PC-3 (cell line): ENCODE measurements around the gene FGGY. TPM values are rescaled to one million over a fixed set of nuclear protein-coding genes. Genes with fewer than 3 reads are reported as not detected.

Experiments used
- ATAC-seq: fragments of 200-7000 bp; cut with Tn5 transposase; 2 replicates; pipeline ENCODE4 v1.9.1; 2020; ENCODE audit warnings: mild to moderate bottlenecking, moderate library complexity
- BruUV-seq: library from RNA; stranded (reverse); fragments of 400-500 nt; replicated peaks from 2 replicates; lab custom pipeline; 2021; lab: Mats Ljungman, UMichigan
- CTCF ChIA-PET: fragments of 300-600 bp; sonication (Branson Sonifier 250); formaldehyde crosslinking; loops from one replicate; lab custom pipeline; 2022; ENCODE audit warnings: antibody characterized with exemption; lab: Charles Lee
- POLR2A ChIA-PET: fragments of 300-600 bp; sonication (Branson Sonifier 250); formaldehyde crosslinking; loops from one replicate; lab custom pipeline; 2022; ENCODE audit warnings: antibody characterized with exemption; ENCODE audit not compliant: unreplicated experiment; lab: Charles Lee
- DNase-seq: peaks from one replicate; pipeline ENCODE4 v3.0.0-alpha.2; 2015
- H2AFZ ChIP-seq: fragments of 300-600 bp; sonication (generic); 2 replicates; pipeline ENCODE4 v1.6.0; 2016; ENCODE audit warnings: antibody characterized with exemption, low read length
- H3F3A ChIP-seq: fragments of 300-600 bp; sonication (generic); one replicate; pipeline ENCODE4 v1.6.0; 2017; ENCODE audit warnings: antibody characterized with exemption, low read length, control low read depth, mild to moderate bottlenecking; ENCODE audit not compliant: unreplicated experiment
- H3K27ac ChIP-seq: fragments of 300-600 bp; sonication (generic); 2 replicates; pipeline ENCODE4 v1.5.1; 2016; ENCODE audit warnings: mild to moderate bottlenecking, low read length
- H3K27me3 ChIP-seq: fragments of 300-600 bp; sonication (generic); 2 replicates; pipeline ENCODE4 v1.6.1; 2016; ENCODE audit warnings: low read length, mixed read lengths
- H3K36me3 ChIP-seq: fragments of 300-600 bp; sonication (generic); 2 replicates; pipeline ENCODE4 v1.6.1; 2016; ENCODE audit warnings: low read depth, mixed run types, low read length, mixed read lengths
- H3K4me1 ChIP-seq: fragments of 300-600 bp; sonication (generic); 2 replicates; pipeline ENCODE4 v1.5.1; 2016; ENCODE audit warnings: low read length; ENCODE audit not compliant: insufficient read depth
- H3K4me2 ChIP-seq: fragments of 300-600 bp; sonication (generic); 2 replicates; pipeline ENCODE4 v1.6.0; 2016; ENCODE audit warnings: low read length
- H3K4me3 ChIP-seq: fragments of 300-600 bp; sonication (generic); 2 replicates; pipeline ENCODE4 v1.5.1; 2016; ENCODE audit warnings: mild to moderate bottlenecking, low read length, mixed read lengths
- H3K79me2 ChIP-seq: fragments of 300-600 bp; sonication (generic); 2 replicates; pipeline ENCODE4 v1.6.1; 2017; ENCODE audit warnings: low read length, mixed read lengths
- H3K9ac ChIP-seq: fragments of 300-600 bp; sonication (generic); 2 replicates; pipeline ENCODE4 v1.6.0; 2016; ENCODE audit warnings: mild to moderate bottlenecking, low read length
- H3K9me2 ChIP-seq: fragments of 300-600 bp; sonication (generic); replicated peaks from 2 replicates; pipeline ENCODE4 v1.6.1; 2016; ENCODE audit warnings: mixed run types, low read length, mixed read lengths
- H3K9me3 ChIP-seq: fragments of 300-600 bp; sonication (generic); 2 replicates; pipeline ENCODE4 v1.6.1; 2016; ENCODE audit warnings: low read length, mixed read lengths
- H4K20me1 ChIP-seq: fragments of 300-600 bp; sonication (generic); 2 replicates; pipeline ENCODE4 v1.6.1; 2016; ENCODE audit warnings: low read length, mixed read lengths
- CTCF ChIP-seq: fragments of 300-600 bp; sonication (generic); conservative IDR thresholded peaks from 2 replicates; pipeline ENCODE4 v1.5.1; 2017; ENCODE audit warnings: antibody characterized with exemption, low read depth, mild to moderate bottlenecking, low read length
- EZH2 ChIP-seq: fragments of 300-600 bp; sonication (generic); IDR thresholded peaks from one replicate; pipeline ENCODE4 v1.6.1; 2017; ENCODE audit warnings: antibody characterized with exemption, mild to moderate bottlenecking, low read length; ENCODE audit not compliant: unreplicated experiment
- EZH2phosphoT487 ChIP-seq: fragments of 300-600 bp; sonication (generic); IDR thresholded peaks from 2 replicates; pipeline ENCODE4 v1.6.1; 2018; ENCODE audit warnings: mild to moderate bottlenecking, antibody characterized with exemption, low read length, borderline replicate concordance
- intact Hi-C: fragments of 100-400 bp; cut with micrococcal nuclease; formaldehyde crosslinking; loops from 2 replicates; pipeline ENCODE4 v1.9.0; 2023
- total RNA-seq: library from RNA; depleted of rRNA; stranded (reverse); fragments of >200 nt; gene quantifications from 2 replicates; pipeline ENCODE4 v1.2.3, GENCODE V29; 2014

The FGGY gene
- total RNA-seq, 1 experiment from 2014 or later, result 7.4 TPM

- Histone ChIP-seq H3K27ac (no peak overlapping the region), H3K27me3 (no peaks in the 10 kb centered on the region), H2AFZ (no peak overlapping the region), H3F3A (no peaks in the 10 kb centered on the region), H3K4me2 (no peak overlapping the region), H3K9me2 (no peaks in the 10 kb centered on the region), H3K4me1 (no peaks in the 10 kb centered on the region; the same call in 1 of the 2 replicates), H3K36me3 (no peaks in the 10 kb centered on the region), H3K9ac (no peak overlapping the region), H3K4me3 (no peak overlapping the region), H3K79me2 (no peaks in the 10 kb centered on the region), H4K20me1 (no peaks in the 10 kb centered on the region), H3K9me3 (0 out of 2 replicates have a peak, but pooled peaks cover 5% of the 10 kb centered on the region)
- DNase-seq, result no peak
- BruUV-seq, result no TSS peak
- ChIA-PET POLR2A (no interaction called here), CTCF (no interaction called here)
- no peak for ATAC-seq
- TF ChIP-seq EZH2 (no peak), EZH2phosphoT487 (no peak), CTCF (no peak)
- intact Hi-C loops, result no loop called here
Measured at GRCh38 chr1:59553371-59553770, 256.5 kb downstream of the FGGY start.

GRCh38 chr1:59554011-59554663 is 257.2 kb downstream of the FGGY start:
- DNase-seq, result no peak
- Histone ChIP-seq H3K4me3 (no peak overlapping the region), H3K9me2 (no peaks in the 10 kb centered on the region), H3K79me2 (no peaks in the 10 kb centered on the region), H3K4me1 (no peaks in the 10 kb centered on the region; the same call in 1 of the 2 replicates), H2AFZ (no peak overlapping the region), H4K20me1 (no peaks in the 10 kb centered on the region), H3K36me3 (no peaks in the 10 kb centered on the region), H3K27me3 (no peaks in the 10 kb centered on the region), H3K27ac (no peak overlapping the region), H3F3A (no peaks in the 10 kb centered on the region), H3K9me3 (0 out of 2 replicates have a peak, but pooled peaks cover 5% of the 10 kb centered on the region), H3K9ac (no peak overlapping the region), H3K4me2 (no peak overlapping the region)
- no peak for ATAC-seq
- no peak for TF ChIP-seq EZH2
- no peak for TF ChIP-seq EZH2phosphoT487
- no peak for TF ChIP-seq CTCF
- ChIA-PET CTCF (no interaction called here), POLR2A (no interaction called here)
- BruUV-seq, result no TSS peak
- intact Hi-C loops, result no loop called here

- Histone ChIP-seq H3K36me3 (no peaks in the 10 kb centered on the region; the same call in 1 of the 2 replicates), H3K9me2 (no peaks in the 10 kb centered on the region), H3K79me2 (no peaks in the 10 kb centered on the region), H3F3A (no peaks in the 10 kb centered on the region), H3K27ac (no peak overlapping the region), H3K4me2 (no peak overlapping the region), H2AFZ (no peak overlapping the region), H3K4me1 (no peaks in the 10 kb centered on the region; the same call in 1 of the 2 replicates), H3K9ac (no peak overlapping the region), H3K9me3 (0 out of 2 replicates have a peak, but pooled peaks cover 5% of the 10 kb centered on the region), H3K27me3 (no peaks in the 10 kb centered on the region), H4K20me1 (no peaks in the 10 kb centered on the region), H3K4me3 (no peak overlapping the region)
- ATAC-seq (no peak), DNase-seq (no peak)
- TF ChIP-seq EZH2phosphoT487 (no peak), EZH2 (no peak), CTCF (no peak)
- ChIA-PET CTCF (no interaction called here), POLR2A (no interaction called here)
- BruUV-seq, result no TSS peak
- intact Hi-C loops, result no loop called here
Measured at GRCh38 chr1:59554752-59555151, 257.9 kb downstream of the FGGY start.
